Hepatic stellate cell (primary cell): Measurements from ENCODE around the gene IGSF9.

Source experiments
- DNase-seq: peaks from one replicate; pipeline ENCODE4 v3.0.0; 2011; ENCODE audit warnings: low spot score

The IGSF9 gene

DNA sequence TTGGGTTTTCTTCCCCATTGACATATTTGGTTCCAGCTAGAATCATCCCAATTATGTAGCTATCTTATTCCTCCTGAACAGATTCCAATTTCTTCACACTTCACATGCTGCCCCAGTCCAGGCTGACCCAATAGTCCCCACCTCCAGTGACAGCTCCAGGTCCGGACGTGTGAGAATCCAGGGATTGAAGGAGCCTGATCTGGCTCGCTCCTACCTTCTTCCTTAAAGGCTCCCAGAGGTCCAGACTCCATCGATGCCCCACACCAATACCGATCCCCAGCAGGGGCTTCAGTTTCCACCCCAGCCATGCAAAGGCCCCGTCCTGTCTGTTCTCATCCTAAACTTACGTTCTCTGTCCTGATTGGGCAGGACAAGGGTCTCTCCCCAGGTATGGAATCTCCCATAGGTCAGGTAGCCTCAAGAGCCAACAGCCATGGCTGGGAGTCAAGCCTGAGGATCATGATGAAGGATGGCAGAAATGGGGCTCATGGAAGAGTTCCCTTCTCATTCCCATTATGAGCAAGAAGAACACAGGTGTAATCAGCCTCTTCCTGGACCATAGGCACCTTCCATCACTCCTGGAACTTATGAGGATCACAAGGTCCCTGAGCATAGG, 29.0 kb upstream of the IGSF9 start:
- no peak for DNase-seq

DNA sequence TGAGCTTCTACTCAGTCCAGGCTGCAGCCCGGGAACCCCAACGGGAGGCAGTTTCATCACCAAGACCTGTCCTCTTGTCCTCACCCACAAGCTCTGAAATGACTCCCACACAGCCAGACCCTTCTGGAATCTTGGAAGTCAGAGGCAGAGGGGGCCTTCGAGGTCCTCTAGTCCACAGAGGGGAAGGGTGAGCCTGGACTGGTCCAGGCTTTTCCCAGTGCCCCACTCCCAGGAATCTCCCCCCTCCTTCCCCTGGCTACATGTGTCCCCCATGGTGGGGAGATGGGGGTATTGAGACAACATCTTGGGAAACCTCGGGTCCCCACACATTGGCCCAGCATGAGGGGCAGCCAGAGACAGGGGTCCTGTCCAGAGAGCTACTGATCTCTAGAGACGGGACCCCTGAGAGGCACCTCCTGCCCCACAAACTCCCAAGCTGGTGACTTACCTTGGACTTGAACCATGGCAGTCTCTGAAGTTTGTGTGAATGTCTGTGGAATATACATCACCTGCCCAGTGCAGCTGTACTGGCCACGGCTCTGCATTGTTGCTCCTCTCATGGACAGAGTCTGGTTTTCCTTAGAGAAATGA, 28.0 kb upstream of the IGSF9 start:
- DNase-seq = no peak

DNA sequence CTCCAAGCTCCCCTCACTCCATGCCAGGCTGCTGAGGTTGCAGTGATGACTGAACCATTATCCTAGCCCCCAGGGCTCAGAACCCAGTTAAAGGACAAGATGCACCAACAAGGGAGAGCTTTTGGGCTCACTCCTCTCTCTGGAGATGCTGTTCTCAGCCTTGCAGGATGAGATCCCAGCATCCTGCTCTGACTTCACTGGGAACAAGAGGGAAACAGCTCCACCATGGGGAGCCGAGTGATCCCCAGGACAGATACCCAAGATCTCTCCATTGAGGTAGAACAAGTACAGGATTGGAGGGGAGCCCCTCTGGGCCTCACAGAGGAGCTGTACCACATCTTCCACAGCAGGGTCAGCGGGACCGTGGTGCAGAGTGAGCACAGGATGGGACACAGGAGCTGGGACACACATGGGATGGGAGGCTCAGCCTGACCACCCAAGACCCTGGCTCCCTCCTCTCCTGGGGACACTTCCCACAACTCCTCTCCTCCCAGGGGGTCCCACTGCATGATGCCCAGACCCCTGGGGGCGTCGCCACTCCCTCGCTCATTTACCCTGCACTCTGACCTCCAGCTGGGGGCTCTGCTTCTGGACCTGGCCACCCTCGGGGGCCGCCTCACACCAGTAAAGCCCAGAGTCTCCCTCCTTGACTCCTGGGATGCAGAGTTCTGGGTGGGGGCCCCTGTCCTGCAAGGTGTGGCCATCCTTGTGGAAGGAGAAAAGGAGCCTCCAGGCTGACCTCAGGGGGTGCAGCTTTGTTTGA, 27.2 kb upstream of the IGSF9 start:
- no peak for DNase-seq

DNA sequence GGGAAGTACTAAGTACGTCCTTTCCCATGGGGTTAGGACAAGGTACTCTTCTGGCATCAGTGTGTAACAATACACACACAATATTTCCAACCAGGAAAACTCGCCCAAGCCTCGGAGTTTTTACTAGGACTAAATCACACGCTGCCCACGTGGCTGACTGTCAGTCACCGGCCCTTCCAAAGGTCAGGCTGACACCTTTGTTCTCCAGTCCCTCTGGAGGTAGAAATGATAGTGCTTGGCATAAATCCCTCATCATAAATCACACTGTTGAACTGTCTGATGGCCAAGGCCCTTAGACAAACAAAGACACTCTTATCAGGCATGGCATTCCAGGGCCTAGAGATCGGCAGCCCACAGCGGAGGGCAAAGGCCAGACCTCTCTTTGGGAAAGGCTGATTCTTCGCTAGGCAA, 25.5 kb upstream of the IGSF9 start:
- no peak for DNase-seq

DNA sequence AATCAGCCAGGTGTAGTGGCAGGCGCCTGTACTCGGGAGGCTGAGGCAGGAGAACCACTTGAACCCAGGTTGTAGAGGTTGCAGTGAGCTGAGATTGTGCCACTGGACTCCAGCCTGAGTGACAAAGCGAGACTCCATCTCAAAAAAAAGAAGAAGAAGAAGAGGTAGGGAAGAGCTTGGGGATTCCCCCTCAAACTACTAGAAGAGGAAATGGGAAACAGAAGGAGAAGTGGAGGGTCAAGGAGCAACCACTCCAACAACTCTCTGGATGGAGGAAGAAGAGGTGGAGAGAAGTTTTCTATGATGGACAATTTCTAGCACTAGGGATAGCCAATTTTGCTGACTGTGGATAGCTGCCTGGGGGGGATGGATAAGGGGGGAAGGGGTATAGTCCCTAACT, 23.5 kb upstream of the IGSF9 start:
- DNase-seq = no peak

DNA sequence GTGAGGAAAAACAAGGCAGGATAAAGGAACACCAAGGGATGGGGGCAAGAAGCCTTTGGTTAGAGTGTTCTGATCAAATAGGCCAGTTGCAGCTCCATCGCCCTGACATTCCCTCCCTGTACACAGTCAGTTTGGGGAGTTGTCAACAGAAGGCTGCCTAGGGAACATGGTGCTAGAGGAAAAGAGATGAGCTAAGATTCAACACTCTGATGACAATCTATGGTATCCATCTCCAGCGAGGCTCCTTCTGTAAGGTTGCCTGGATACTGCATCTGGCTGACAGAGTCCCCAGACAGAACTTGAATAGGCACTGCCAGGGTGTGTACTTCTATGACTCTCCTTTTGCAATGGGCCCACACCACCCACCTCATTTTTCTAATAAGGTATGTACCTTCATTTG, 19.9 kb upstream of the IGSF9 start:
- DNase-seq = no peak

DNA sequence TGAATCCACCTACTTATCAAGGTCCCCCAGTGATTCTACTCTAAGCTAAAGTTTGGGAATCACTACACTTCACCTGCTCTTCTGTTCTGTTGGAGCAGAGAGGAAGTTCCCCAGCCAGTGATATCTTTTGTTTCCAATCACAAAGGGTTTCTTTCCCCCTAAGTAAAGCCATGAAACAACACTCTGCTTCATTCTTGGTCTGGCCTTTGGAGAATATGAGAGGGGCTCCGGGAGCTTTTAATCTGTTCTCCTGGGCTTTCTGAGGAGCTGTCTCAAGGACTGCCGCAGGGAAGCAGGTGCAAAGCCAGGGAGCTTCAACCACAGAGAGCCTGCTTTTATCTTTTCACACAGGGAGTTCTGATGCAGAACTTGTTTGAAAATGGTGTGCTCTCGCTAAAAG, 18.7 kb upstream of the IGSF9 start:
- no peak for DNase-seq

DNA sequence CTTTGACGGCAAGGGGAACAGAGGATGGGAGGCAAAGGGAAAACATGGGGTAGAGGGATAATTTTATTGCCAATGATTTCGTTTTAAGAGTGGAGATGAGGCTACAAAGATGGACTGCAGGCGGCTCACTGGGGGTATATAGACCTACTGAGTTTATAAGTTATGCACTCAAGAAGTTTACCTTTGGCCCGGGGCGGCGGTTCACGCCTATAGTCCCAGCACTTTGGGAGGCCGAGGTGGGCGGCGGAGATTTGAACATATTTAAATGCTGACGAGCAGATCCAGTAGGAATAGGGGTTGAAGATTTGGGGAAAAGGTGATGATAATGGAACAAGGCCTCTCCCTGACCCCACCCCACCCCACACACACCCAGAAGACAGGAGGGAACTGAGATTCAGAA, 16.8 kb upstream of the IGSF9 start:
- no peak for DNase-seq

DNA sequence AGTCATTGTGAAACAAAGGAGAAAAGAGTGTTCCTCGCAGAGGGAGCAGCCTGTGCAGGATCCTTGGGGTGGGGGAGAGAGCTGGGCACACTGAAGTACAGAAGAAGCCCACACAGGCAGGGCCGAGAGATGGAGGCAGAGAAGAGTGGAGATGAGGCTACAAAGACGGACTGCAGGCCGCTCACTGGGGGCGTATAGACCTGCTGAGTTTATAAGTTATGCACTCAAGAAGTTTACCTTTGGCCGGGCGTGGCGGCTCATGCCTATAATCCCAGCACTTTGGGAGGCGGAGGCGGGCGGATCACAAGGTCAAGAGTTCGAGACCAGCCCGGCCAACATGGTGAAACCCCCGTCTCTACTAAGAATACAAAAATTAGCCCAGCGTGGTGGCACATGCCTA, 16.2 kb upstream of the IGSF9 start:
- no peak for DNase-seq

DNA sequence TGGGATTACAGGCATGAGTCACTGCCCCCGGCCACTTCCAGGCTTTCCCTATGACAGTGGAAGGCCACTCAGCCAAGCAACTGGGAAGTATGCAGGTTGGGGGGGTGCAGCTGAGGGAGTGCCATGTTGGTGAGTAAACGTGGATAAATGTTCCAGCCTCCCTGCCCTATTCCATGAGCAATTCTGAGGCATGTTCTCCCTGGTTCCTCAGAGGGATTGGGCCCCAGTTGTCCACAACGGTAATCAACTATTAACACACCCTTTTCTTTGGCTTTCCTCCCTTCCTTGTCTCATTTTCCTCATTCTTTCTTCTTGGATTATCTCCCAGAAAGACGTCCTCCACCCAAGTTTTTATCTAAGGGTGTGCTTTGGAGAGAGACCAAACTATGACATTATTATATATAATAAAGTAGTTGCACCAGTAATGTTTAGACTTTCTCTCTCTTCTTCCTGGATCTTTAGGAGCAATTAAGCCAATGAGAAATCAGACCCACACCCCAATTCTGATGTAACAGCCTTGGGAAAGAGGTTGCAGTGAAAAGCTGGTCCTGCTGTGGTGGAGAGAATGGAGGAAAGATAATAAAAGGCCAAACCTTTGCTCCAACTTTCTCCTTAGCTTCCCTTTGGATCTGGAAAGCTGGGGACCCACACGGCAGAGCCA, 15.4 kb upstream of the IGSF9 start:
- DNase-seq = peak; percentile 41

DNA sequence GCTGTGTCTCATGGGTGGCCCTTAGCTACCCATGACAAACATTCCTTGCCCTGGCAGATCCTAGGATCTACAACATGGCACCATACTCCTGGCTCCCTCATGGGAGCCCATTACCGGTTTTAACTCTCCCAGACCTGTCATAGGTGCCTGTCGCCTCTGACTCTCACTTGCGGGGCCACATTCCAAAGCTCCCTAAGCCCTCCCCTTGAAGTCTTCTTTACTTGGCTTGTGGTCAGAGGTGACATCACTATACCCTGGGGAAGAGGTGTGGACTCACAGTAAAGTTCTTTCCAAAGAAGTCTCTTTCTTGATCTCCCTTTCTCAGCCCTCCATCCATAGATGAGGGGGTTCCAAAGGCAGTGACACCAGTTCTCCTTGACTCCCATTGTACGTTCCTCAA, 14.0 kb upstream of the IGSF9 start:
- no peak for DNase-seq

DNA sequence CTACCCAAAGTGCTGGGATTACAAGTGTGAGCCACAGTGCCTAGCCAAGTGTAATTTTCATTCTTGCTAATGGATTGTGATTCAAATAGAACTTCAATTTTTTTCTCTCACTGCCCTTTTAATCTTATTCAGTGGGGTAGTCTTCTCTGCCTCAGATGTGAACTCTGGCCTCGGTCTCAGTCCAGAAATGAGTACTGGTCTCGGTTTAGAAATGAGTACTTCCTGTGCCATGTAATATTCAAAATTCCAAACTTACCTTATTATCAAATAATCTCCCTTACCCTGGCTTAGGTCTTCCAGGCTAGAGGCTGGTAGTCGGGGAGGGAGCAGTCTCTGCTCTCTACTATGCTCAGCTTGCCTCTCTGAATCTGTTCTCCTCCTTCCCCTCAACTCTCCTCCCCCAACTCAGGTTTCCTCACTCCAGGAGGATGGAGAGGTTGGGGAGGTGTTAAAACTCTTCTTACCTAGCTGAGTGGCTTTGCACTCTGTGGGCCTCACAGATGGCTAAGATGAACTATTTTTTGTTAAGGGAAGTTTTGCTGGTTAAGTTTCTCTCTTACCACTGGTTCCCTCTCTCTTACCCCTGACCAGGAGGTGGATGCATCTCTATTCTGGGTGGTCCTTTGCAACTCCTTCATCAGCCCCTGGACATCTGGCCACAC, 13.4 kb upstream of the IGSF9 start:
- DNase-seq = no peak

DNA sequence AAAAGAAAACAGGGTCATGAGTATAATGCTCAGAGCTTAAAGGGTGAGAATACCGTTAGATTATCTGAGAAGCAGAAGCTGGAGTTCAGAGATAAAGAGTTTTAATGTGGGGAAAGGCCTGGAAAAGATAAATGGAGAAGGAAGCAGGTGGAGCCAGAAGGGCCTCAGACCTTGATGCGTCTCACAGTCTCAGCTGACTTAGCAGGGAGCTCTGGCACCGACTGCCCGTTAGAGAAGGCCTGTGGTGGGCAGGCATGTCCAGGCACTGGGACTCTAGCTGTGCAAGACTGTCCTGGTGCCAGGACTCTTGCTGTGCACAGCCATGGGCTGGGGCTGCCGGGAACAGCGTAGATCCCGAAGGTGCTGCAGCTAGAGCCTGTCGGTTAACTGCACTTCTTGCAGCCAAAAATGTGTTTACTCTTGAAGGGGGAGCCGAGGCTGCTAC, 12.4 kb upstream of the IGSF9 start:
- DNase-seq = no peak

DNA sequence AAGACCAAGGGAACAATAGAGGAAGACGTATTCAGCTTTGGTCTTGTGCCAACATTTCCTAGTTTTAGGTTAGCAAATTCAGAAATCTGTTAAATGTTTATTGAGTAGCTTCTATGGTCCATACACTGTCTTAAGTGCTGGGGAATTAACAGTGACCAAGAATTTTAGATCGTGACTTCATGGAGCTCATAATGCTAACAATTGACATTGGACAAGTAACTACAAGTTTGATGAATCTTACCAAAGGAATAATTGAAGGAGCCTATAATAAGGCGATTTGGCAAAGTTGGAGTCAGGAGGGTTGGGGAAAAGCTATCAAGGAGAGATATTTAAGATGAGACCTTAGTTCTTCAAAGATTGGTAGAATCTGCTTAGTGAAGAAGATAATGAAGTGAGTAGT, 10.0 kb upstream of the IGSF9 start:
- no peak for DNase-seq

DNA sequence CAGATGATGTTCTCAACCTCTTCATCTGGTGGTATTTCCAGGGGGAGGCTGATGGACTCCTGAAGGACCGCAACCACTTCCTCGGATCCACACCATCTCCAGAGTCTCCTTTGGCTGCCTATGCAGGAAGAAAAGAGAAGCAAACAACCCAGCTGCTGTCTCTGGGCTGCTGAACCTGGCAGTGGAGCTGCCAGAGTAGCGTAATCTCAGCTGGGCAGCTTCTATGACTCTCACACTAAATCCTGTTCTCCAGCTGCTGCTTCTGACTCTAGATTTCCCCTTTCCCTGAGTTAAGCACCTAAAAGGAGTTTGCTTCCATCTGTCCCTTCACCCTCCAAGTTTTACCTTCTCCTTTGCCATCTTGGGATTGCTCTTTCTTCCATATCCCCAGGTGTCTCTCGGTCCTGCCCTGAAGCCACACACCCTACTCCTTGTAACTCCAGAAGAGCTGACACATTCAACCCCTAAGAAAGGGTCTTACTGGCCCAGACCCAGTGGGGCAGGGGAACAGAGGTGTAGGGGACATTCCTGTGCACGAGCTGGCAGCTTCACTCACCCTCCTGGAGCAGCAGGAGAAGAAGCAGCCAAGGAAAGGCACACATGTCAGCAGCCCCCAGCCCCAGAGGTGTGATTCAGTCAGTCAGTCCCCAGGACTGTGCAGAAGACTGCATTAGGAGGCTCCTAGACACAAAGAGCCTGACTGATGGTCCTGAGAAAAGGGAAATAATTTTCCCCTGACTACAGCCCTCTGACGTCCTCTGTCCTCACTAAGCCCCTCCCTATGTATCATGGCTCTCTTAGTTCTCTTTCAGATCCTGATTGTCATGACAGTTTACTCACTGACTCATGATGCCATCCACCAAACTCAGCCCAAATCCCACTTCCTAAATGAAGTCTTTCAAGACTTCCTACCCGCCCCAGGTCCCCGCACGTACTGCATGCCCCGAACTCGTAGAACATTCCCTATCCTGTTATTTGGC, 8.4 kb upstream of the IGSF9 start, which contains the start of gene SLAMF9:
Gene SLAMF9 (minus strand): TSS at position 702 of the 980 bp plus-strand sequence. CDS start 100 bp downstream, at position 602.
- no peak for DNase-seq

DNA sequence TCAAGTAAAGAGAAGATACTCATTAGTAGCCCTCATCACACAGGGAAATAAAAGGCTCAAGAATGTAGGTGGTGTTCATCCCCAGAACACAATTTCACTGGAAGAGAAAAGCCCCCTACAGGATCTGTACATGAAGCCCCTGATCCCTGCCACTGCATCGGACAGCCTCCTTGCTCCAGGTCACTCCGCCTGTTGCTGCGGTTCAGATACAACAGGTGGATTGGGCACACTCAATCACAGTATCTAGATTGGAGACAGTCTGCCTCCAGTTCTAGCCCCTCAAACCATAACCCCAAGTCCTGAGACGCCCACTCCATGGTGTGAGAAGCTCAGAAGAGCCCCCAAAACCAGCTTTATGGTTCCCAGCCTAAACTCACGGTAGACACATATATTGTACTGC, 7.5 kb upstream of the IGSF9 start:
- no peak for DNase-seq

DNA sequence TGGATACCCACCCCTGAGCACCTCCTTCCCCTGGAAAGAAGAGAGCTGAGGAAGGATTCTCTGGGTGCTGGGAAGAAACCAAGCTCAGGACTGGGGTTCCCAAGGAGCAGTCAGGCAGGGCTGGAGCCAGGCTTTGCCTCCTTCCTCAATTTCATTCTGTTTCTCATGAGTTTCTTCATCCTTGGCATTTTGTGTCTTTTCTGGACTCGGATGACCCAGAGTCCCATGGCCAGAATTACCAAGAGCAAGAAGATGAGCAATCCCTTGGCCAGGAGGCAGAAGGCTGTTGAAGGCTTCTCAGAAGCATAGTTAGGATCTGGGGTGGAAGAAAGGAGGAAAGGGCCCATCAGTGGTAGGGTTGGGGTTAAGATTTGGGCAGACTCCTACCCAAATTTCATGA, 6.1 kb upstream of the IGSF9 start:
- no peak for DNase-seq

DNA sequence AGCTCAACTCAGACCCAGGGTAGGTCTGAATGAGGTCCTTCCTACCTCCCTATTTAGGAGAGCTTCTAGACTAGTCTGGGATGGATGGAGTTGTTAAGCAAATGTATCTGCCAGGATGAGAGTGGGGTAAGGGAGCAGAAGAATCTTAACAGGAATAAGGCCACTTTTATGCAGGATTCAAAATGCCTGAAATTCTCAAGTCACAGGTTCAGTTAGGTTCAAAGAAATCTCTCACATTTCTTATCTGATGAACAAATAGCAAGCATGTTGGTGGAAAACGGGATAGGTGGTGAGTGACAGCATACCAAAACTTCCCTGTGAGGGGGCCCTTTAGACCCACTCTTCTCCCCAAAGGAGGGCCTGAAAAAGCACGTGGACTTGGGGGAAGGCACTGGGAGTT, 5.6 kb upstream of the IGSF9 start:
- no peak for DNase-seq

DNA sequence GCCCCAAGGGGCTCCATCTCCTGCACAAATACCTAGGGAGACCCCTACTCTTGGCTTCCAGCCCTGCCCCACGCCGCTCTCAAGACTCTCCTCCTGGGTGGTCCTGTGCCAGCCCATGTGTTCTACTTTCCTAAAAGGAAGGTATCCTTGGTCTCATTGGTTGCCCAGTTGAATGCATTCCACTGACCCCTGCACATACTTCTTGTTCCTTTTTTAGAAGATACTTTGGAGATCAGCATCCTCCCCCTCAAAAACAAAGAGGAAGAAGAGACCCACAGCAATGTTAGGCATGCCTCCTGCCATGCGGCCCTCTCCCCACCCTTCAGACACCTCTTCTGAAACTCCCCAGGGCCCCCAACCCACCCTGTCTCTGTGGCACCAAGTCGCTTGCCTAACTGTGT, 4.6 kb upstream of the IGSF9 start:
- DNase-seq = no peak

DNA sequence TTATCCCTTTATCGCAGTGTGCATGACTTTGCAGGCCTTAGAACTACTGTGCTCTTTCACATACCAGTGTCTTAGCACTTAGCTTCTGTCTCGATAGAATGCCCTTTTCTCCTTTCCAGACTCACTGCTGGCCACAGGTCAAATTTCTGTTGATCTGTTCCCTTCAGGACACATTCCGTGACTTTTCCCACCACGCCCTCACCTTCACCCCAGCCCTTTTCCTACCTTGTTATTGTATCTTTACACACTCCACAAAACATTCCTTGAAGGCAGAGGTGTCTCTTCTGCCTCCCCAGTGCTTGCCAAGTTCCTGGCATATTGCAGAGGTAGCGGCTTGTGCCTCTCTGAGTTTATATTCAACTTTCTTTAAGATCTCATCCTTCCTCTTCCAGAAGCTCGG, 3.7 kb upstream of the IGSF9 start:
- no peak for DNase-seq

DNA sequence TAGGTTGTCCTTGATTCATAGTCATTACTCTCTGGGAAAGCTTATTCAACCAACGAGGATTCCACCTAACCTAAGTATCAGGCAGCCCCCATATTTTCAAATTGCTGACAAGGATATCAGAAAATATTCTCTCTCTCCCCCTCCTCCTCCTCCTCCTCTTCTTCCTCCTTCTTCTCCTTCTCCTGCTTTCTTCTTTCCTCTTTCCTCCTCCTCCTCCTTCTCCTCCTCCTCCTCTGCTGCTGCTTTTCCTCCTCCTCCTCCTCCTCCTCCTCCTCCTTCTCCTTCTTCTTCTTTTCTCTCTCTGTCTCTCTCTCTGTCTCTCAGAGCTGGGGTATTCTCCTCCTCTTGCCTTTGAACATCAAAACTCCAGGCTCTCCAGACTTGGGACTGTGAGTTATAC, 2.5 kb upstream of the IGSF9 start:
- DNase-seq = no peak
